ENCODE results near the gene COL4A2.

GRCh38 chr13:110390567-110390966 is 83.5 kb downstream of the COL4A2 start:
- TF ChIP-seq POLR2A (IDR thresholded peaks at IDR 0.05) (no peak), CTCF (IDR thresholded peaks at IDR 0.05) (no peak)

Measured in ovary (tissue), 3 donors.